H9 (cell line): ENCODE data around the gene FBXO42. TPM values are rescaled to one million over a fixed set of nuclear protein-coding genes. Genes with fewer than 3 reads are reported as not detected.

Experiments
- DNase-seq: peaks from one replicate; pipeline ENCODE4 v3.0.0-alpha.2; 2017
- H2AFZ ChIP-seq: one replicate; pipeline ENCODE4 v1.6.1; 2013; ENCODE audit warnings: mild to moderate bottlenecking, low read length, control low read depth, moderate library complexity
- H2AK5ac ChIP-seq: 2 replicates; pipeline ENCODE4 v1.6.1; 2013; ENCODE audit warnings: low read length, control low read depth, mixed read lengths; ENCODE audit not compliant: insufficient read length
- H2BK120ac ChIP-seq: one replicate; pipeline ENCODE4 v1.6.1; 2013; ENCODE audit warnings: low read depth, mild to moderate bottlenecking, low read length, control low read depth, inconsistent platforms; ENCODE audit not compliant: poor library complexity, severe bottlenecking
- H2BK12ac ChIP-seq: 2 replicates; pipeline ENCODE4 v1.6.1; 2013; ENCODE audit warnings: low read length, control low read depth, mixed read lengths, low read depth; ENCODE audit not compliant: insufficient read length
- H2BK15ac ChIP-seq: 2 replicates; pipeline ENCODE4 v1.6.1; 2013; ENCODE audit warnings: low read depth, low read length, control low read depth
- H2BK20ac ChIP-seq: one replicate; pipeline ENCODE4 v1.6.1; 2013; ENCODE audit warnings: low read depth, mild to moderate bottlenecking, low read length, control low read depth, inconsistent platforms; ENCODE audit not compliant: poor library complexity, severe bottlenecking
- H2BK5ac ChIP-seq: 2 replicates; pipeline ENCODE4 v1.6.1; 2013; ENCODE audit warnings: low read length, control low read depth, mixed read lengths; ENCODE audit not compliant: insufficient read length
- H3K14ac ChIP-seq: 2 replicates; pipeline ENCODE4 v1.6.1; 2013; ENCODE audit warnings: low read length, control low read depth; ENCODE audit not compliant: insufficient read depth
- H3K18ac ChIP-seq: 2 replicates; pipeline ENCODE4 v1.6.1; 2013; ENCODE audit warnings: low read depth, mild to moderate bottlenecking, mixed read lengths, low read length, control low read depth; ENCODE audit not compliant: insufficient read length
- H3K23ac ChIP-seq: 2 replicates; pipeline ENCODE4 v1.6.1; 2013; ENCODE audit warnings: low read length, control low read depth, mixed read lengths, low read depth; ENCODE audit not compliant: insufficient read length
- H3K23me2 ChIP-seq: 2 replicates; pipeline ENCODE4 v1.6.1; 2013; ENCODE audit warnings: low read depth, mild to moderate bottlenecking, mixed read lengths, low read length, control low read depth; ENCODE audit not compliant: insufficient read length, poor library complexity, severe bottlenecking
- H3K27ac ChIP-seq: 2 replicates; pipeline ENCODE4 v1.5.1; 2013; ENCODE audit warnings: low read length, control low read depth, mixed read lengths, low read depth; ENCODE audit not compliant: insufficient read length
- H3K27me3 ChIP-seq: 2 replicates; pipeline ENCODE4 v1.6.1; 2013; ENCODE audit warnings: low read length, control low read depth, inconsistent platforms; ENCODE audit not compliant: insufficient read depth
- H3K4ac ChIP-seq: 2 replicates; pipeline ENCODE4 v1.6.1; 2013; ENCODE audit warnings: low read depth, mild to moderate bottlenecking, control low read depth, inconsistent platforms, low read length, moderate library complexity
- H3K4me1 ChIP-seq: 2 replicates; pipeline ENCODE4 v1.6.1; 2013; ENCODE audit warnings: low read length, control low read depth, inconsistent platforms; ENCODE audit not compliant: insufficient read depth
- H3K4me2 ChIP-seq: 2 replicates; pipeline ENCODE4 v1.6.1; 2013; ENCODE audit warnings: low read length, control low read depth, mixed read lengths; ENCODE audit not compliant: insufficient read length, insufficient read depth
- H3K56ac ChIP-seq: 2 replicates; pipeline ENCODE4 v1.6.1; 2013; ENCODE audit warnings: low read depth, mild to moderate bottlenecking, mixed read lengths, low read length, control low read depth; ENCODE audit not compliant: insufficient read length
- H3K79me1 ChIP-seq: 2 replicates; pipeline ENCODE4 v1.6.1; 2013; ENCODE audit warnings: low read depth, mild to moderate bottlenecking, moderate library complexity, low read length, control low read depth, inconsistent platforms; ENCODE audit not compliant: insufficient read depth, poor library complexity, severe bottlenecking
- H3K79me2 ChIP-seq: 2 replicates; pipeline ENCODE4 v1.6.1; 2013; ENCODE audit warnings: low read length, control low read depth, inconsistent platforms; ENCODE audit not compliant: insufficient read depth
- H3K9ac ChIP-seq: 2 replicates; pipeline ENCODE4 v1.6.1; 2013; ENCODE audit warnings: low read length, control low read depth, mixed read lengths; ENCODE audit not compliant: insufficient read length; ENCODE audit errors: extremely low read depth
- H3K9me3 ChIP-seq: one replicate; pipeline ENCODE4 v1.6.1; 2013; ENCODE audit warnings: low read depth, low read length, inconsistent platforms; ENCODE audit not compliant: control insufficient read depth
- H3T11ph ChIP-seq: one replicate; pipeline ENCODE4 v1.6.1; 2013; ENCODE audit warnings: mild to moderate bottlenecking, low read length, control low read depth, inconsistent platforms
- H4K20me1 ChIP-seq: one replicate; pipeline ENCODE4 v1.6.1; 2013; ENCODE audit not compliant: control insufficient read depth, insufficient read length, insufficient read depth
- H4K5ac ChIP-seq: 2 replicates; pipeline ENCODE4 v1.6.1; 2013; ENCODE audit warnings: low read depth, mild to moderate bottlenecking, mixed read lengths, low read length, control low read depth; ENCODE audit not compliant: insufficient read length
- H4K8ac ChIP-seq: replicated peaks from 2 replicates; pipeline ENCODE4 v1.6.1; 2013; ENCODE audit warnings: low read length, control low read depth, mixed read lengths, low read depth; ENCODE audit not compliant: insufficient read length
- H4K91ac ChIP-seq: 2 replicates; pipeline ENCODE4 v1.6.1; 2013; ENCODE audit warnings: low read depth, mild to moderate bottlenecking, moderate library complexity, mixed read lengths, low read length, control low read depth; ENCODE audit not compliant: insufficient read length
- H3K27ac Mint-ChIP-seq, 3 experiments: 2 replicates in 2 of 3; 3 replicates in 1 of 3; pipeline ENCODE4 v1.8.0; 2020 to 2021; ENCODE audit warnings: mixed read lengths in 3 of 3, mild to moderate bottlenecking in 1 of 3, moderate library complexity in 1 of 3
- H3K27me3 Mint-ChIP-seq: 2 replicates; pipeline ENCODE4 v1.8.0; 2021; ENCODE audit warnings: low read depth, mild to moderate bottlenecking, moderate library complexity, mixed read lengths
- H3K36me3 Mint-ChIP-seq, 3 experiments: 2 replicates in 2 of 3; 3 replicates in 1 of 3; pipeline ENCODE4 v1.8.0; 2020 to 2021; ENCODE audit warnings: low read depth in 3 of 3, mixed read lengths in 3 of 3; ENCODE audit not compliant: insufficient read depth in 1 of 3
- H3K4me1 Mint-ChIP-seq, 2 experiments: 2 replicates each; pipeline ENCODE4 v1.8.0; 2020; ENCODE audit warnings: mixed read lengths in 2 of 2
- H3K4me3 Mint-ChIP-seq, 2 experiments: 2 replicates in 1 of 2; 3 replicates in 1 of 2; pipeline ENCODE4 v1.8.0; 2020 to 2021; ENCODE audit warnings: mild to moderate bottlenecking in 2 of 2, mixed read lengths in 2 of 2, moderate library complexity in 1 of 2
- H3K9me3 Mint-ChIP-seq, 2 experiments: 2 replicates in 1 of 2; 3 replicates in 1 of 2; pipeline ENCODE4 v1.8.0; 2020; ENCODE audit warnings: mild to moderate bottlenecking in 2 of 2, mixed read lengths in 2 of 2, moderate library complexity in 1 of 2
- WGBS: extraction: QIAGEN DNeasy Blood & Tissue Kit; methylation state at CpG from one replicate; pipeline ENCODE4 v1.1.7; 2013; ENCODE audit warnings: missing lambda C conversion rate, low lambda C conversion rate, mixed read lengths; ENCODE audit not compliant: insufficient read length; ENCODE audit errors: extremely low coverage; 5-methylcytosine and 5-hydroxymethylcytosine counted together
- total RNA-seq: library from RNA; stranded (reverse); gene quantifications from 2 replicates; pipeline ENCODE4 v1.2.1, GENCODE V29; 2021
- TF ChIP-seq, protein P1 (sequence below): fragments of 200-600 bp; sonication (generic); conservative IDR thresholded peaks from 3 replicates; pipeline ENCODE4 v1.8.0; 2021; ENCODE audit warnings: antibody characterized with exemption, mild to moderate bottlenecking

FBXO42 gene
- total RNA-seq, 1 experiment from 2014 or later: 17.4 TPM

DNA sequence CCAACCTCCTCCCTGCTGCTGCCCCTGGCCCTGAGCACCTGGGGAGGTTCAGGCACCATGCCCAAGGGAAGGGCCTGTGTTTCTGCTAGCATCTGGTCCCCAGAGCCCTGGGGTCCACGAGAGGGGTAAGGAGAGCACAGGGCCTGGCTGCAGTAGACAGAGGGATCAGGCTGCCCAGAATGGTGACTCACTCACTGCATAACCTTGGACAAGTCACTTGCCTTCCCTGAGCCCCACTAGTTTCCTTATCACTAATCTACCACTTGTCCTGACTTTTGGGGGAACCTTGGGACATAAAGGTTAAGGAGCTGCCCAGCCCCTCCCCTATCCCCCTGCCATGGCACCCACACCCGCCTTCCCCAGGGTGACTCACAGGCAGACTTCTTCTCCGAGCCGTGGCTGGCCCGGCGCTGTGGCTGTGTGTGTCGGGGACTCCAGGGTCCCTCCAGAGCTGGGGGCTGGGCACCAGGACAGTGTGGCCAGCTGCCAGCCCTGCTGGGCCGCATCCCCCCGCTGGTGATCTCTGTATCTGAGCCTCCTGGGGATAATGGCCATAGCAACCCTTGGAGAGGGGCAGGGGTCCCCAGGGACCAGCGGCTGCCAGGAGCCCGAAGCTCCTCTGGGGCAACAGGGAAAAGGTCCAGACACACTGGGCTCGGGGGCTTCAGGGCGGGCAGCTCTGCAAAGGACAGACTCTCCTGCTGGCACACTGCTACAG is 143.9 kb downstream of the FBXO42 start:
- Histone ChIP-seq H3K56ac (no peak overlapping the region), H3K79me1 (peaks cover 2% of the 10 kb centered on the region), H3K4ac (no peak overlapping the region), H2BK20ac (no peak overlapping the region), H3K9ac (no peak overlapping the region), H2BK12ac (no peak overlapping the region), H3K4me2 (no peak overlapping the region), H2AK5ac (no peak overlapping the region), H4K20me1 (no peaks in the 10 kb centered on the region), H2BK120ac (no peak overlapping the region), H3K27me3 (no peaks in the 10 kb centered on the region), H3K79me2 (no peaks in the 10 kb centered on the region; the same call in none of the 2 replicates), H4K5ac (no peak overlapping the region), H3K18ac (no peak overlapping the region), H4K8ac (no peak overlapping the region), H3T11ph (no peak overlapping the region), H3K14ac (no peak overlapping the region; the same call in 1 of the 2 replicates), H4K91ac (no peak overlapping the region), H3K23me2 (peaks cover 21% of the 10 kb centered on the region), H2BK15ac (no peak overlapping the region), H3K4me1 (peaks cover 9% of the 10 kb centered on the region; the same call in 1 of the 2 replicates), H3K9me3 (no peaks in the 10 kb centered on the region), H2AFZ (no peak overlapping the region), H3K27ac (no peak overlapping the region), H3K23ac (no peak overlapping the region), H2BK5ac (no peak overlapping the region)
- no peak for DNase-seq
- H3K27me3 Mint-ChIP-seq: no peaks in the 10 kb centered on the region
- peaks cover 41 to 52% of the 10 kb centered on the region in 2 experiments for H3K4me1 Mint-ChIP-seq
- no peak overlapping the region; a peak in 1 of 5 replicates for H3K4me3 Mint-ChIP-seq
- no peak overlapping the region for H3K27ac Mint-ChIP-seq
- no CpG with 5 or more reads among the region's 13 CpGs for WGBS
- peaks cover 3 to 19% (median 11%) of the 10 kb centered on the region in 3 experiments; a peak in 6 of 7 replicates for H3K36me3 Mint-ChIP-seq
- H3K9me3 Mint-ChIP-seq: no peaks in the 10 kb centered on the region
- TF ChIP-seq, protein P1, sequence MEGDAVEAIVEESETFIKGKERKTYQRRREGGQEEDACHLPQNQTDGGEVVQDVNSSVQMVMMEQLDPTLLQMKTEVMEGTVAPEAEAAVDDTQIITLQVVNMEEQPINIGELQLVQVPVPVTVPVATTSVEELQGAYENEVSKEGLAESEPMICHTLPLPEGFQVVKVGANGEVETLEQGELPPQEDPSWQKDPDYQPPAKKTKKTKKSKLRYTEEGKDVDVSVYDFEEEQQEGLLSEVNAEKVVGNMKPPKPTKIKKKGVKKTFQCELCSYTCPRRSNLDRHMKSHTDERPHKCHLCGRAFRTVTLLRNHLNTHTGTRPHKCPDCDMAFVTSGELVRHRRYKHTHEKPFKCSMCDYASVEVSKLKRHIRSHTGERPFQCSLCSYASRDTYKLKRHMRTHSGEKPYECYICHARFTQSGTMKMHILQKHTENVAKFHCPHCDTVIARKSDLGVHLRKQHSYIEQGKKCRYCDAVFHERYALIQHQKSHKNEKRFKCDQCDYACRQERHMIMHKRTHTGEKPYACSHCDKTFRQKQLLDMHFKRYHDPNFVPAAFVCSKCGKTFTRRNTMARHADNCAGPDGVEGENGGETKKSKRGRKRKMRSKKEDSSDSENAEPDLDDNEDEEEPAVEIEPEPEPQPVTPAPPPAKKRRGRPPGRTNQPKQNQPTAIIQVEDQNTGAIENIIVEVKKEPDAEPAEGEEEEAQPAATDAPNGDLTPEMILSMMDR: no peak
